H1 (cell line): ENCODE data around the gene DCDC2. TPM values are rescaled to one million over a fixed set of nuclear protein-coding genes. Genes with fewer than 3 reads are reported as not detected.

Experiments
- CTCF ChIA-PET: fragments of 300-600 bp; sonication (Branson Sonifier 250); formaldehyde crosslinking; loops from one replicate; lab custom pipeline; 2021; ENCODE audit not compliant: partially characterized antibody; lab: Charles Lee
- POLR2A ChIA-PET: fragments of 300-600 bp; sonication (Branson Sonifier 250); formaldehyde crosslinking; loops from one replicate; lab custom pipeline; 2021; ENCODE audit warnings: inconsistent platforms; ENCODE audit not compliant: partially characterized antibody; lab: Charles Lee
- DNase-seq, 2 experiments: peaks; one replicate each; pipeline versions ENCODE4 v3.0.0 to v3.0.0-alpha.2; 2010 to 2022; ENCODE audit warnings: low spot score in 2 of 2, low read depth in 1 of 2, mixed read lengths in 1 of 2
- FAIRE-seq: peaks from 2 replicates; lab custom pipeline; 2011; peaks lifted over from hg19 to GRCh38; lab: Jason Lieb, UNC
- H2AFZ ChIP-seq: 2 replicates; pipeline ENCODE4 v1.8.1; 2012; ENCODE audit warnings: low read length, inconsistent platforms
- H2AK5ac ChIP-seq: 2 replicates; pipeline ENCODE4 v1.6.1; 2013; ENCODE audit warnings: low read depth, low read length
- H2BK120ac ChIP-seq: replicated peaks from 2 replicates; pipeline ENCODE3; 2013; ENCODE audit warnings: low read depth, low read length, inconsistent platforms
- H2BK12ac ChIP-seq: 2 replicates; pipeline ENCODE4 v1.6.1; 2013; ENCODE audit warnings: low read depth, low read length
- H2BK15ac ChIP-seq: 2 replicates; pipeline ENCODE4 v1.6.1; 2013; ENCODE audit warnings: low read length
- H2BK20ac ChIP-seq: 2 replicates; pipeline ENCODE4 v1.6.1; 2013; ENCODE audit warnings: low read length
- H2BK5ac ChIP-seq: 2 replicates; pipeline ENCODE4 v1.6.1; 2013; ENCODE audit warnings: low read depth, low read length
- H3K14ac ChIP-seq: 2 replicates; pipeline ENCODE4 v1.6.1; 2013; ENCODE audit warnings: inconsistent platforms; ENCODE audit not compliant: insufficient read length
- H3K18ac ChIP-seq: 2 replicates; pipeline ENCODE4 v1.6.1; 2013; ENCODE audit warnings: low read length; ENCODE audit errors: extremely low read depth
- H3K23ac ChIP-seq: 2 replicates; pipeline ENCODE4 v1.6.1; 2013; ENCODE audit warnings: inconsistent platforms; ENCODE audit not compliant: insufficient read length
- H3K23me2 ChIP-seq: 2 replicates; pipeline ENCODE4 v1.6.1; 2013; ENCODE audit warnings: low read depth, low read length
- H3K27ac ChIP-seq: 2 replicates; pipeline ENCODE4 v1.6.1; 2011; ENCODE audit warnings: low read depth, low read length, inconsistent platforms
- H3K27me3 ChIP-seq, 4 experiments: replicated peaks in 1 of 4; 1 replicate in 1 of 4; 2 replicates in 3 of 4; pipeline versions ENCODE4 v1.6.1 to v1.8.1; 2011 to 2013; ENCODE audit warnings: low read length in 3 of 4, mild to moderate bottlenecking in 3 of 4, inconsistent platforms in 2 of 4, mixed read lengths in 2 of 4, moderate library complexity in 1 of 4; ENCODE audit not compliant: control insufficient read depth in 3 of 4, insufficient read depth in 3 of 4; ENCODE audit errors: extremely low read depth in 1 of 4
- H3K36me3 ChIP-seq, 4 experiments: 2 replicates each; pipeline versions ENCODE4 v1.6.1 to v1.8.1; 2011 to 2013; ENCODE audit warnings: mild to moderate bottlenecking in 4 of 4, low read length in 3 of 4, moderate library complexity in 2 of 4, control low read depth in 1 of 4, inconsistent platforms in 1 of 4; ENCODE audit not compliant: insufficient read depth in 4 of 4, control insufficient read depth in 2 of 4
- H3K4ac ChIP-seq: replicated peaks from 2 replicates; pipeline ENCODE3; 2013; ENCODE audit warnings: low read length, low read depth, mixed read lengths, inconsistent platforms; ENCODE audit not compliant: insufficient read length
- H3K4me1 ChIP-seq, 4 experiments: replicated peaks in 1 of 4; 1 replicate in 1 of 4; 2 replicates in 3 of 4; pipeline versions ENCODE4 v1.6.1 to v1.8.1; 2011 to 2013; ENCODE audit warnings: low read length in 3 of 4, inconsistent platforms in 2 of 4, mixed read lengths in 1 of 4; ENCODE audit not compliant: insufficient read depth in 4 of 4, control insufficient read depth in 3 of 4
- H3K4me2 ChIP-seq, 2 experiments: 2 replicates each; pipeline versions ENCODE4 v1.6.1 to v1.8.1; 2011 to 2013; ENCODE audit warnings: low read depth in 2 of 2, low read length in 2 of 2, control low read depth in 1 of 2, inconsistent platforms in 1 of 2, mild to moderate bottlenecking in 1 of 2; ENCODE audit not compliant: insufficient read depth in 1 of 2
- H3K4me3 ChIP-seq, 4 experiments: fragments of 200-600, 300-600 bp in 1 of 4; sonication (generic), shearing (Covaris generic), sonication (Bioruptor Twin) in 1 of 4; 2 replicates each; pipeline versions ENCODE4 v1.5.1 to v1.8.1; 2011 to 2016; ENCODE audit warnings: low read length in 4 of 4, low read depth in 3 of 4, control low read depth in 2 of 4, inconsistent platforms in 2 of 4, mild to moderate bottlenecking in 2 of 4, mixed read lengths in 1 of 4, moderate library complexity in 1 of 4; ENCODE audit not compliant: insufficient read depth in 2 of 4; ENCODE audit errors: extremely low read depth in 1 of 4
- H3K56ac ChIP-seq: replicated peaks from 2 replicates; pipeline ENCODE3; 2013; ENCODE audit warnings: low read depth, mild to moderate bottlenecking, mixed read lengths, low read length, inconsistent platforms; ENCODE audit not compliant: insufficient read length
- H3K79me1 ChIP-seq: 2 replicates; pipeline ENCODE4 v1.6.1; 2013; ENCODE audit warnings: low read depth, low read length, control low read depth
- H3K79me2 ChIP-seq, 2 experiments: 2 replicates each; pipeline versions ENCODE4 v1.6.1 to v1.8.1; 2012 to 2013; ENCODE audit warnings: low read length in 2 of 2, mild to moderate bottlenecking in 2 of 2, inconsistent platforms in 1 of 2; ENCODE audit not compliant: insufficient read depth in 2 of 2, control insufficient read depth in 1 of 2
- H3K9ac ChIP-seq, 4 experiments: replicated peaks in 1 of 4; 1 replicate in 1 of 4; 2 replicates in 3 of 4; pipeline versions ENCODE4 v1.6.1 to v1.8.1; 2011 to 2013; ENCODE audit warnings: low read depth in 3 of 4, low read length in 3 of 4, control low read depth in 2 of 4, mild to moderate bottlenecking in 2 of 4, moderate library complexity in 2 of 4, inconsistent platforms in 1 of 4; ENCODE audit errors: extremely low read depth in 1 of 4
- H3K9me3 ChIP-seq, 2 experiments: 2 replicates each; pipeline versions ENCODE4 v1.6.1 to v1.8.1; 2012 to 2013; ENCODE audit warnings: mild to moderate bottlenecking in 2 of 2, moderate library complexity in 2 of 2, control low read depth in 1 of 2, inconsistent platforms in 1 of 2, low read depth in 1 of 2, low read length in 1 of 2, mixed read lengths in 1 of 2; ENCODE audit not compliant: insufficient read depth in 2 of 2
- H4K20me1 ChIP-seq, 2 experiments: replicated peaks in 1 of 2; 2 replicates each; pipeline versions ENCODE3 to v1.8.1; 2011 to 2013; ENCODE audit warnings: inconsistent platforms in 2 of 2, low read length in 2 of 2, mild to moderate bottlenecking in 1 of 2; ENCODE audit not compliant: insufficient read depth in 2 of 2, control insufficient read depth in 1 of 2
- H4K5ac ChIP-seq: 2 replicates; pipeline ENCODE4 v1.6.1; 2013; ENCODE audit warnings: low read length, low read depth, mixed read lengths, inconsistent platforms; ENCODE audit not compliant: insufficient read length
- H4K8ac ChIP-seq: 2 replicates; pipeline ENCODE4 v1.8.0; 2013; ENCODE audit warnings: mild to moderate bottlenecking, moderate library complexity, low read length, inconsistent platforms; ENCODE audit not compliant: insufficient read depth; ENCODE audit errors: extremely low read depth
- H4K91ac ChIP-seq: replicated peaks from 2 replicates; pipeline ENCODE3; 2013; ENCODE audit warnings: low read length, mixed read lengths, inconsistent platforms; ENCODE audit not compliant: insufficient read length
- CBX5 ChIP-seq: fragments of 300-800, 300-1000 bp; sonication (generic); IDR thresholded peaks from 2 replicates; pipeline ENCODE4 v1.7.1; 2016; ENCODE audit warnings: antibody characterized with exemption, low read length, low read depth
- GTF2F1 ChIP-seq: IDR thresholded peaks from 2 replicates; pipeline ENCODE4 v1.6.1; 2012; ENCODE audit warnings: low read depth, low read length, improper control_type of control experiment, borderline replicate concordance
- SAP30 ChIP-seq: fragments of 300-600 bp; sonication (generic); IDR thresholded peaks from 2 replicates; pipeline ENCODE4 v1.7.1; 2012; ENCODE audit warnings: low read length, moderate library complexity, mild to moderate bottlenecking, inconsistent platforms; ENCODE audit not compliant: insufficient read depth, insufficient replicate concordance
- SIN3A ChIP-seq, 2 experiments: IDR thresholded peaks in 1 of 2; conservative IDR thresholded peaks in 1 of 2; 2 replicates each; pipeline ENCODE4 v1.6.1; 2011 to 2012; ENCODE audit warnings: low read length in 2 of 2, improper control_type of control experiment in 1 of 2, low read depth in 1 of 2, mild to moderate bottlenecking in 1 of 2
- SP2 ChIP-seq: IDR thresholded peaks from 2 replicates; pipeline ENCODE4 v1.6.1; 2012; ENCODE audit warnings: mild to moderate bottlenecking, low read length, inconsistent platforms
- YY1 ChIP-seq: IDR thresholded peaks from 2 replicates; pipeline ENCODE4 v1.6.1; 2011; ENCODE audit warnings: low read depth, mild to moderate bottlenecking, low read length
- WGBS, 2 experiments: shearing (Covaris generic) in 1 of 2; methylation state at CpG; one replicate each; pipeline versions ENCODE4 v1.1.6 to v1.1.7; 2013 to 2015; ENCODE audit warnings: low lambda C conversion rate in 2 of 2, mixed read lengths in 2 of 2, inconsistent platforms in 1 of 2, low coverage in 1 of 2, missing lambda C conversion rate in 1 of 2; ENCODE audit not compliant: insufficient replicate concordance in 2 of 2, insufficient coverage in 1 of 2, insufficient read length in 1 of 2; ENCODE audit errors: extremely low coverage in 1 of 2, missing lambda C conversion rate in 1 of 2; 5-methylcytosine and 5-hydroxymethylcytosine counted together
- polyA plus RNA-seq, 7 experiments: library from polyadenylated mRNA; depleted of rRNA in 3 of 7; stranded (reverse) in 5 of 7; unstranded in 2 of 7; fragments of >200 nt in 5 of 7; fragments of 200-250 nt in 2 of 7; gene quantifications; 1 replicate in 5 of 7; 2 replicates in 1 of 7; 4 replicates in 1 of 7; pipeline versions ENCODE4 v1.2.1 to v1.2.3, GENCODE V29; 2011 to 2013; ENCODE audit warnings: missing spikeins in 2 of 7, mixed read lengths in 2 of 7
- total RNA-seq: library from RNA; stranded (reverse); fragmentation: NEBNext Ultra II Directional; extraction: Animal tissue kit (Norgen Biotek cat#: 25700); gene quantifications from 2 replicates; pipeline ENCODE4 v1.2.1, GENCODE V29; 2021

Gene DCDC2
- total and polyA plus RNA-seq, 2 of the 8 experiments (the other 6 are each of a cell fraction or from before 2014, with no cell fraction given), result 0.03 to 0.15 TPM

GRCh38 chr6:24186349-24186748 is 171.5 kb downstream of the DCDC2 start:
- Histone ChIP-seq H4K5ac (no peak overlapping the region), H3K56ac (no peak overlapping the region), H2BK20ac (no peak overlapping the region), H3K4me2 (no peak overlapping the region), H3K4me3 (no peak overlapping the region), H2AK5ac (no peak overlapping the region), H3K18ac (no peak overlapping the region), H3K79me1 (no peaks in the 10 kb centered on the region), H3K9ac (no peak overlapping the region), H4K91ac (no peak overlapping the region), H2BK15ac (no peak overlapping the region), H2BK12ac (no peak overlapping the region), H3K14ac (no peak overlapping the region), H3K23ac (no peak overlapping the region), H2BK120ac (no peak overlapping the region), H3K36me3 (no peaks in the 10 kb centered on the region), H3K9me3 (peaks cover 2 to 6% of the 10 kb centered on the region in 2 experiments; a peak in 2 of 4 replicates), H3K27ac (no peak overlapping the region), H4K8ac (no peak overlapping the region; the same call in 1 of the 2 replicates), H4K20me1 (no peaks in the 10 kb centered on the region), H3K79me2 (no peaks in the 10 kb centered on the region), H3K23me2 (no peaks in the 10 kb centered on the region), H3K27me3 (peaks cover 0 to 1% (median 0%) of the 10 kb centered on the region in 4 experiments; a peak in 1 of 7 replicates), H2BK5ac (no peak overlapping the region), H2AFZ (no peak overlapping the region), H3K4me1 (no peaks in the 10 kb centered on the region), H3K4ac (no peak overlapping the region)
- POLR2A ChIA-PET, result no interaction called here
- 94% methylated on average over 7 of the region's 7 CpGs; no CpG with 5 or more reads in 1 of the 2 experiments for WGBS, 2 experiments
- TF ChIP-seq SP2, result no peak
- TF ChIP-seq SIN3A (conservative IDR thresholded peaks at IDR 0.05 in 1 of 2, IDR thresholded peaks at IDR 0.05 in 1 of 2; ENCODE audit: low read depth in 1 of 2, low read length in 2 of 2), result no peak
- no peak for TF ChIP-seq GTF2F1
- TF ChIP-seq CBX5, result no peak
- TF ChIP-seq SAP30, result no peak
- TF ChIP-seq YY1, result no peak
- CTCF ChIA-PET, result no interaction called here
- DNase-seq (no peak), FAIRE-seq (no peak)
